ENCODE data around the gene PIP5KL1.

DNA sequence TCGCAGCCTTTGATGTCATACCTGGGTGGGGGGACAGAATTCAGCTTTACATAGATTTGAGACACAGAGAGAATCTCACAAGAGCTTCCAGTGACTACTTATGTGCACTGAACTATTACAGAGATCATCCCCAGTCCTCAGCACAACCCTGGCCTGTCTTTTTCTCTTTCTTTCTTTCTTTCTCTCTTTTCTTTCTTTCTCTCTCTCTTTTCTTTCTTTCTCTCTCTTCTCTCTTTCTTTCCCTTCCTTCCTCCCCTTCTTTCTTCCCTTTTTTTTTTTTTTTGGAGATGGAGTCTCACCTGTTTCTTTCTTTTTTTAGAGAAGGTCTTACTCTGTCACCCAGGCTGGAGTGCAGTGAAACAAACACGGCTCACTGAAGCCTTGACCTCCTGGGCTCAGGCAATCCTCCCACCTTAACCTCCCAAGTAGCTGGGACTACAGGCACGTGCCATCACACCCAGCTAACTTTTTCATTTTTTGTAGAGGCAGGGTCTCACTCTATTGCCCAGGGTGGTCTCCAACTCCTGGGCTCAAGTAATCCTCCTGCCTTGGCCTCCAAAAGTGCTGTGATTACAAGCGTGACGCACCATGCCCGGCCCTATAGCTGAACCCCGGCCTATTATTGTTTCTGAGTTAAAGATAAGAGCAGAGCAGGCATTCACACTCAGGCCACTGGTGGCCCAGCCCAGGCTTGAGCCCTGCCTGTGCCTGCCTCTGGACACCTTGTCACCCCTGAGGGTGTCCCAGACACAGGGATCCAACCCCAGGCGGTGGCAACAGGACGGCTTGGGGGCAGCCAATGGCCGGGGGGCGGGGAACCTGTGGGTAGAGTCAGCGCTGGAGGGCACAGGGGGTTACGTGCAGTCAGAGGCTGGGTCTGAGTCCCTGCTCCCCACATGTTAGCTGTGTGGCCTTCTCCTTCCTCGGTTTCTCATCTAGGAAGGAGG is 4.3 kb downstream of the PIP5KL1 start:
- TF ChIP-seq, protein P1, sequence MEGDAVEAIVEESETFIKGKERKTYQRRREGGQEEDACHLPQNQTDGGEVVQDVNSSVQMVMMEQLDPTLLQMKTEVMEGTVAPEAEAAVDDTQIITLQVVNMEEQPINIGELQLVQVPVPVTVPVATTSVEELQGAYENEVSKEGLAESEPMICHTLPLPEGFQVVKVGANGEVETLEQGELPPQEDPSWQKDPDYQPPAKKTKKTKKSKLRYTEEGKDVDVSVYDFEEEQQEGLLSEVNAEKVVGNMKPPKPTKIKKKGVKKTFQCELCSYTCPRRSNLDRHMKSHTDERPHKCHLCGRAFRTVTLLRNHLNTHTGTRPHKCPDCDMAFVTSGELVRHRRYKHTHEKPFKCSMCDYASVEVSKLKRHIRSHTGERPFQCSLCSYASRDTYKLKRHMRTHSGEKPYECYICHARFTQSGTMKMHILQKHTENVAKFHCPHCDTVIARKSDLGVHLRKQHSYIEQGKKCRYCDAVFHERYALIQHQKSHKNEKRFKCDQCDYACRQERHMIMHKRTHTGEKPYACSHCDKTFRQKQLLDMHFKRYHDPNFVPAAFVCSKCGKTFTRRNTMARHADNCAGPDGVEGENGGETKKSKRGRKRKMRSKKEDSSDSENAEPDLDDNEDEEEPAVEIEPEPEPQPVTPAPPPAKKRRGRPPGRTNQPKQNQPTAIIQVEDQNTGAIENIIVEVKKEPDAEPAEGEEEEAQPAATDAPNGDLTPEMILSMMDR (IDR thresholded peaks at IDR 0.05; ENCODE audit: insufficient read depth, low read length, poor library complexity, severe bottlenecking): no peak
- TF ChIP-seq EZH2phosphoT487 (conservative IDR thresholded peaks at IDR 0.05; ENCODE audit: low read length): no peak
